Transverse colon (tissue), 4 donors: ENCODE data around the gene STAP2.

Experiments
- POLR2AphosphoS5 ChIP-seq, 3 donors: sonication (generic); formaldehyde crosslinking; IDR thresholded peaks; one replicate each; pipeline ENCODE4 v1.6.1; 2016; ENCODE audit warnings: antibody characterized with exemption in 3 of 3
- TF ChIP-seq, protein P1 (sequence below), 5 experiments: fragments of 200-600 bp in 3 of 5; fragments of 450-650 bp in 2 of 5; sonication (generic) in 3 of 5; IDR thresholded peaks; 1 replicate in 2 of 5; 2 replicates in 3 of 5; pipeline ENCODE4 v1.5.1; 2016 to 2017; ENCODE audit warnings: antibody characterized with exemption in 5 of 5, inconsistent platforms in 3 of 5, mild to moderate bottlenecking in 2 of 5, moderate library complexity in 1 of 5

DNA sequence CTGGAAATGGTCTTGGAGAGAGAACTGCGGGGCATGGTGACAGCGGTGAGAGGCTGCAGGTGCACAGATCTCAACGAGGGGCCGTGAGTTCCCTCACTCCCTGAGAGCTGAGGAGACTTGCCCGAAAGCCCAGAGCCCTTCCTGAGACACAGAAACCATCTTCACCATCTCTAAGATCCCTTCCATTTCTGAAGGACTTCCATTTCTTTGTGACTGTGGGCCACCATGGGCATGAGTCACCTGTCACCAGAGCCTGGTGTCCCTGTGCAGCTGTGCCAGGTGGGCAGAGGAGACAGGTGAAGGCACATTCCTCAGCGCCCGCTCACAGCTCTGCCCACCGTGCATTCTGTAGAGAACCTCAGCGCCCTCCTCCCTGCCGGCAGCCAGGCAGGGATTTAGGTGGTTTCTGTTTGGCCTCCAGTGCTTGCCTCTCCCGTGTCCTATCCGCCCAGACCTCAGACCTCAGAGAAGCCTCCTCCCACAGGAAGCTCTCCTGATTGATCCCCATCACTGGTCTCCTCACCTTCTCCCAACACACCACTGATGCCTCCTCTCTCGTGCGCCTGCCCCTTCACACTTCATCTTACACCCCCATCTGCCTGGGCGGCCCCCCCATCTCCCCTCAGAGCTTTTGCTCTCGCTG, 37.5 kb upstream of the STAP2 start:
- TF ChIP-seq, protein P1, sequence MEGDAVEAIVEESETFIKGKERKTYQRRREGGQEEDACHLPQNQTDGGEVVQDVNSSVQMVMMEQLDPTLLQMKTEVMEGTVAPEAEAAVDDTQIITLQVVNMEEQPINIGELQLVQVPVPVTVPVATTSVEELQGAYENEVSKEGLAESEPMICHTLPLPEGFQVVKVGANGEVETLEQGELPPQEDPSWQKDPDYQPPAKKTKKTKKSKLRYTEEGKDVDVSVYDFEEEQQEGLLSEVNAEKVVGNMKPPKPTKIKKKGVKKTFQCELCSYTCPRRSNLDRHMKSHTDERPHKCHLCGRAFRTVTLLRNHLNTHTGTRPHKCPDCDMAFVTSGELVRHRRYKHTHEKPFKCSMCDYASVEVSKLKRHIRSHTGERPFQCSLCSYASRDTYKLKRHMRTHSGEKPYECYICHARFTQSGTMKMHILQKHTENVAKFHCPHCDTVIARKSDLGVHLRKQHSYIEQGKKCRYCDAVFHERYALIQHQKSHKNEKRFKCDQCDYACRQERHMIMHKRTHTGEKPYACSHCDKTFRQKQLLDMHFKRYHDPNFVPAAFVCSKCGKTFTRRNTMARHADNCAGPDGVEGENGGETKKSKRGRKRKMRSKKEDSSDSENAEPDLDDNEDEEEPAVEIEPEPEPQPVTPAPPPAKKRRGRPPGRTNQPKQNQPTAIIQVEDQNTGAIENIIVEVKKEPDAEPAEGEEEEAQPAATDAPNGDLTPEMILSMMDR (IDR thresholded peaks at IDR 0.05), result peak in 2 of 5 experiments; percentile 1 to 12
- no peak for TF ChIP-seq POLR2AphosphoS5 (IDR thresholded peaks at IDR 0.05)
